Neural progenitor cell (in vitro differentiated cells): ENCODE measurements around the gene RPS6KB1.

ENCODE experiments used
- EZH2 ChIP-seq: fragments of 200-600 bp; sonication (generic); IDR thresholded peaks from 2 replicates; pipeline ENCODE4 v1.6.1; 2017; ENCODE audit warnings: antibody characterized with exemption, mild to moderate bottlenecking, moderate library complexity
- TF ChIP-seq, protein P1 (sequence below): fragments of 200-600 bp; sonication (generic); IDR thresholded peaks from 2 replicates; pipeline ENCODE4 v1.5.1; 2017; ENCODE audit warnings: antibody characterized with exemption, mild to moderate bottlenecking

DNA sequence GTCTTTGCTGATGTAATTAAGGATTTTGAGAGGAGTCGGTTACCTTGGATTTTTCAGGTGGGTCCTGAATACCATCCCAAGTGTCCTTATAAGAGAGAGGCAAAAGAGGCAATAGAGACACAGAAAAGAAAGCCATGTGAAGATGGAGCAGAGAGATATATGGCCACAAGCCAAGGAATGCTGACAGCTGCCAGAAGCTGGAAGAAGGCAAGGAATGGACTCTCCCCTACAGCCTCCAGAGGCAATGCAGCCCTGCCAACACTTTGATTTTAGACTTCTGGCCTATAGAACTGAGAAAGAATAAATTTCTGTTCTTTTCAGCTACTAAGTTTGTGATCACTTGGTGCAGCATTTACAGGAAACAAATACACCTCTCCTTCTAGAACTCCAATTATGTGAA is 79.9 kb downstream of the RPS6KB1 start:
- TF ChIP-seq, protein P1, sequence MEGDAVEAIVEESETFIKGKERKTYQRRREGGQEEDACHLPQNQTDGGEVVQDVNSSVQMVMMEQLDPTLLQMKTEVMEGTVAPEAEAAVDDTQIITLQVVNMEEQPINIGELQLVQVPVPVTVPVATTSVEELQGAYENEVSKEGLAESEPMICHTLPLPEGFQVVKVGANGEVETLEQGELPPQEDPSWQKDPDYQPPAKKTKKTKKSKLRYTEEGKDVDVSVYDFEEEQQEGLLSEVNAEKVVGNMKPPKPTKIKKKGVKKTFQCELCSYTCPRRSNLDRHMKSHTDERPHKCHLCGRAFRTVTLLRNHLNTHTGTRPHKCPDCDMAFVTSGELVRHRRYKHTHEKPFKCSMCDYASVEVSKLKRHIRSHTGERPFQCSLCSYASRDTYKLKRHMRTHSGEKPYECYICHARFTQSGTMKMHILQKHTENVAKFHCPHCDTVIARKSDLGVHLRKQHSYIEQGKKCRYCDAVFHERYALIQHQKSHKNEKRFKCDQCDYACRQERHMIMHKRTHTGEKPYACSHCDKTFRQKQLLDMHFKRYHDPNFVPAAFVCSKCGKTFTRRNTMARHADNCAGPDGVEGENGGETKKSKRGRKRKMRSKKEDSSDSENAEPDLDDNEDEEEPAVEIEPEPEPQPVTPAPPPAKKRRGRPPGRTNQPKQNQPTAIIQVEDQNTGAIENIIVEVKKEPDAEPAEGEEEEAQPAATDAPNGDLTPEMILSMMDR: no peak
- TF ChIP-seq EZH2: no peak
